Right ventricle myocardium inferior (tissue), 1 donor: ENCODE measurements around the gene GOSR2. TPM values are rescaled to one million over a fixed set of nuclear protein-coding genes. Genes with fewer than 3 reads are reported as not detected.
"Not testable (repeated sequence)": the region's sequence is repeated elsewhere in the genome, so short reads cannot be mapped to it uniquely, and the experiment has no call there.

Source experiments
- ATAC-seq: fragments of 200-7000 bp; cut with Tn5 transposase; one replicate; pipeline ENCODE4 v1.9.1; 2020; ENCODE audit warnings: mild to moderate bottlenecking, moderate library complexity
- DNase-seq: peaks from one replicate; pipeline ENCODE4 v3.0.0; 2021; ENCODE audit errors: missing footprints
- intact Hi-C: fragments of 100-400 bp; cut with DNase I; formaldehyde crosslinking; loops from one replicate; pipeline ENCODE4 v1.11.0; 2022
- total RNA-seq: library from RNA; stranded (reverse); fragmentation: NEBNext Ultra II Directional; extraction: Animal tissue kit (Norgen Biotek cat#: 25700); gene quantifications from one replicate; pipeline ENCODE4 v1.2.1, GENCODE V29; 2021
- donor health status: DM: no; HTN: yes; CAD: no; lungs with severe emphysema.

The GOSR2 gene
- total RNA-seq, 1 donor from 2014 or later: 35.2 TPM

- DNase-seq: no peak
- ATAC-seq: peak; percentile 92
- intact Hi-C loops: no loop called here
These were observed 28.1 kb downstream of the GOSR2 start for GRCh38 chr17:46950997-46951621.

- intact Hi-C loops: no loop called here
- DNase-seq: no peak
- ATAC-seq: no peak
These were observed 28.7 kb downstream of the GOSR2 start for GRCh38 chr17:46951706-46952105.

- intact Hi-C loops: no loop called here
- no peak for DNase-seq
- ATAC-seq: no peak
These were observed 29.2 kb downstream of the GOSR2 start for GRCh38 chr17:46952115-46952514.

- DNase-seq, ATAC-seq, intact Hi-C loops: not testable (repeated sequence)
These were observed 30.2 kb downstream of the GOSR2 start for GRCh38 chr17:46953191-46953590.

GRCh38 chr17:46958041-46958591, 35.2 kb downstream of the GOSR2 start:
- ATAC-seq (no peak), DNase-seq (no peak)
- intact Hi-C loops: no loop called here

- DNase-seq: no peak
- intact Hi-C loops: no loop called here
- no peak for ATAC-seq
These were observed 37.2 kb downstream of the GOSR2 start for GRCh38 chr17:46960152-46960551.

GRCh38 chr17:46962374-46962790, 39.4 kb downstream of the GOSR2 start:
- no peak for DNase-seq
- no peak for ATAC-seq
- intact Hi-C loops: no loop called here

- no peak for ATAC-seq
- DNase-seq: no peak
- intact Hi-C loops: no loop called here
These were observed 40.6 kb downstream of the GOSR2 start for GRCh38 chr17:46963571-46963970.

- ATAC-seq (no peak), DNase-seq (no peak)
- intact Hi-C loops: no loop called here
These were observed 41.6 kb downstream of the GOSR2 start for GRCh38 chr17:46964315-46965265.

GRCh38 chr17:46968224-46968834, 45.4 kb downstream of the GOSR2 start:
- ATAC-seq (no peak), DNase-seq (no peak)
- intact Hi-C loops: no loop called here

- DNase-seq: no peak
- intact Hi-C loops: no loop called here
These were observed 45.9 kb downstream of the GOSR2 start for GRCh38 chr17:46968896-46969295.

GRCh38 chr17:46971647-46972300, 48.8 kb downstream of the GOSR2 start:
- no peak for ATAC-seq
- no peak for DNase-seq
- intact Hi-C loops: no loop called here

More at GRCh38 chr17:46968896-46969295, 45.9 kb downstream of the GOSR2 start:
- ATAC-seq: no peak

- intact Hi-C loops: no loop called here
- DNase-seq: peak; percentile 78
- peak; percentile 69 for ATAC-seq
These were observed 49.4 kb downstream of the GOSR2 start for GRCh38 chr17:46972346-46972745.

- ATAC-seq: no peak
- intact Hi-C loops: no loop called here
These were observed 51.1 kb downstream of the GOSR2 start for GRCh38 chr17:46974086-46974485.

GRCh38 chr17:46975287-46975686, 52.3 kb downstream of the GOSR2 start:
- intact Hi-C loops: no loop called here
- DNase-seq (no peak), ATAC-seq (no peak)

More at GRCh38 chr17:46974086-46974485, 51.1 kb downstream of the GOSR2 start:
- no peak for DNase-seq

GRCh38 chr17:46976626-46977270, 53.8 kb downstream of the GOSR2 start:
- ATAC-seq: no peak

GRCh38 chr17:46977348-46977747, 54.4 kb downstream of the GOSR2 start:
- intact Hi-C loops: no loop called here
- no peak for ATAC-seq
- no peak for DNase-seq

More at GRCh38 chr17:46976626-46977270, 53.8 kb downstream of the GOSR2 start:
- intact Hi-C loops: no loop called here
- DNase-seq: no peak

- intact Hi-C loops: no loop called here
- ATAC-seq: no peak
- DNase-seq: no peak
These were observed 55.0 kb downstream of the GOSR2 start for GRCh38 chr17:46977750-46978488.
